Stimulated activated effector memory CD8-positive, alpha-beta T cell treated with anti-CD3 and anti-CD28 coated beads, Interleukin-12 subunit alpha, Interleukin-12 subunit beta, amount 100 ng/mL, for 72 hours (primary cell): ENCODE data around the gene HEPACAM2.

Experiments used
- ATAC-seq: fragments of 150-1000 bp; cut with Tn5 transposase; 2 replicates; pipeline ENCODE4 v1.10.0; 2021
- DNase-seq, 2 donors: peaks; one replicate each; pipeline ENCODE4 v3.0.0; 2021 to 2022; ENCODE audit warnings: low spot score in 2 of 2
- H3K27ac Mint-ChIP-seq: one replicate; pipeline ENCODE4 v1.8.0; 2022; ENCODE audit warnings: mild to moderate bottlenecking, mixed read lengths
- H3K36me3 Mint-ChIP-seq: one replicate; pipeline ENCODE4 v1.8.0; 2022; ENCODE audit warnings: mild to moderate bottlenecking, mixed read lengths
- H3K4me1 Mint-ChIP-seq: one replicate; pipeline ENCODE4 v1.8.0; 2022; ENCODE audit warnings: mixed read lengths
- H3K4me3 Mint-ChIP-seq: one replicate; pipeline ENCODE4 v1.8.0; 2022; ENCODE audit warnings: mild to moderate bottlenecking, mixed read lengths
- H3K9me3 Mint-ChIP-seq: one replicate; pipeline ENCODE4 v1.8.0; 2022; ENCODE audit warnings: mixed read lengths

Gene HEPACAM2

GRCh38 chr7:93226310-93226709, at the start of gene HEPACAM2:
TSS of gene HEPACAM2 (minus strand) at chr7:93226469.
- Mint-ChIP-seq H3K27ac (no peak within 1 kb of the TSS), H3K4me1 (no peaks in the 10 kb centered on the region)

GRCh38 chr7:93265220-93265619, 39.0 kb upstream of the HEPACAM2 start:
- Mint-ChIP-seq H3K36me3 (peaks cover 29% of the 10 kb centered on the region), H3K27ac (no peak overlapping the region), H3K4me3 (no peak overlapping the region), H3K9me3 (no peaks in the 10 kb centered on the region), H3K4me1 (no peaks in the 10 kb centered on the region)
- ATAC-seq (no peak), DNase-seq (no peak)

More at GRCh38 chr7:93226310-93226709, at the start of gene HEPACAM2:
- ATAC-seq = no peak
- Mint-ChIP-seq H3K36me3 (no peaks in the 10 kb centered on the region), H3K4me3 (no peak within 1 kb of the TSS), H3K9me3 (no peaks in the 10 kb centered on the region)
- DNase-seq = no peak

- H3K4me3 Mint-ChIP-seq = no peak overlapping the region
- no peak for ATAC-seq
- no peak overlapping the region for H3K27ac Mint-ChIP-seq
- DNase-seq = no peak
- peaks cover 31% of the 10 kb centered on the region for H3K36me3 Mint-ChIP-seq
- no peaks in the 10 kb centered on the region for H3K4me1 Mint-ChIP-seq
- no peaks in the 10 kb centered on the region for H3K9me3 Mint-ChIP-seq
These were observed 36.3 kb upstream of the HEPACAM2 start for GRCh38 chr7:93262535-93262934.

- Mint-ChIP-seq H3K27ac (no peak overlapping the region), H3K36me3 (peaks cover 39% of the 10 kb centered on the region), H3K4me1 (no peaks in the 10 kb centered on the region), H3K4me3 (no peak overlapping the region), H3K9me3 (no peaks in the 10 kb centered on the region)
- no peak for ATAC-seq
- no peak for DNase-seq
These were observed 32.4 kb upstream of the HEPACAM2 start for GRCh38 chr7:93258661-93259060.

- Mint-ChIP-seq H3K36me3 (peaks cover 5% of the 10 kb centered on the region), H3K9me3 (no peaks in the 10 kb centered on the region), H3K4me1 (peaks cover 11% of the 10 kb centered on the region), H3K27ac (no peak overlapping the region), H3K4me3 (no peak overlapping the region)
- DNase-seq = no peak
- ATAC-seq = no peak
These were observed 23.4 kb upstream of the HEPACAM2 start for GRCh38 chr7:93249491-93250148.

- H3K27ac Mint-ChIP-seq = no peak overlapping the region
These were observed 19.5 kb upstream of the HEPACAM2 start for GRCh38 chr7:93245525-93246432.

GRCh38 chr7:93242106-93242505, 15.8 kb upstream of the HEPACAM2 start:
- Mint-ChIP-seq H3K36me3 (peaks cover 15% of the 10 kb centered on the region), H3K4me3 (no peak overlapping the region), H3K4me1 (peaks cover 6% of the 10 kb centered on the region), H3K9me3 (no peaks in the 10 kb centered on the region), H3K27ac (no peak overlapping the region)
- ATAC-seq = no peak
- DNase-seq = no peak

More at GRCh38 chr7:93245525-93246432, 19.5 kb upstream of the HEPACAM2 start:
- ATAC-seq (peak; percentile 44), DNase-seq (no peak)
- Mint-ChIP-seq H3K36me3 (peaks cover 8% of the 10 kb centered on the region), H3K9me3 (no peaks in the 10 kb centered on the region), H3K4me1 (peaks cover 9% of the 10 kb centered on the region), H3K4me3 (peak overlapping the region; percentile 41)

- peaks cover 15% of the 10 kb centered on the region for H3K36me3 Mint-ChIP-seq
- H3K4me3 Mint-ChIP-seq = no peak overlapping the region
- no peaks in the 10 kb centered on the region for H3K9me3 Mint-ChIP-seq
- ATAC-seq (no peak), DNase-seq (no peak)
- H3K27ac Mint-ChIP-seq = no peak overlapping the region
- H3K4me1 Mint-ChIP-seq = peaks cover 3% of the 10 kb centered on the region
These were observed 13.6 kb upstream of the HEPACAM2 start for GRCh38 chr7:93239824-93240223.

GRCh38 chr7:93238748-93239147, 12.5 kb upstream of the HEPACAM2 start:
- DNase-seq (no peak), ATAC-seq (no peak)
- Mint-ChIP-seq H3K9me3 (no peaks in the 10 kb centered on the region), H3K4me3 (no peak overlapping the region), H3K4me1 (no peaks in the 10 kb centered on the region), H3K27ac (no peak overlapping the region), H3K36me3 (peaks cover 15% of the 10 kb centered on the region)

GRCh38 chr7:93238131-93238530, 11.9 kb upstream of the HEPACAM2 start:
- H3K27ac Mint-ChIP-seq = no peak overlapping the region
- no peak for DNase-seq
- peaks cover 15% of the 10 kb centered on the region for H3K36me3 Mint-ChIP-seq
- no peaks in the 10 kb centered on the region for H3K9me3 Mint-ChIP-seq
- no peaks in the 10 kb centered on the region for H3K4me1 Mint-ChIP-seq
- no peak for ATAC-seq
- H3K4me3 Mint-ChIP-seq = no peak overlapping the region

GRCh38 chr7:93235541-93235940, 9.3 kb upstream of the HEPACAM2 start:
- Mint-ChIP-seq H3K9me3 (no peaks in the 10 kb centered on the region), H3K27ac (no peak overlapping the region), H3K36me3 (peaks cover 5% of the 10 kb centered on the region), H3K4me1 (peaks cover 11% of the 10 kb centered on the region), H3K4me3 (no peak overlapping the region)
- no peak for DNase-seq
- ATAC-seq = no peak

GRCh38 chr7:93232673-93233018, 6.4 kb upstream of the HEPACAM2 start:
- peaks cover 11% of the 10 kb centered on the region for H3K4me1 Mint-ChIP-seq
- DNase-seq (no peak), ATAC-seq (peak; percentile 0)
- H3K9me3 Mint-ChIP-seq = no peaks in the 10 kb centered on the region
- H3K27ac Mint-ChIP-seq = peak overlapping the region; percentile 91
- H3K36me3 Mint-ChIP-seq = no peaks in the 10 kb centered on the region
- peak overlapping the region; percentile 92 for H3K4me3 Mint-ChIP-seq

- Mint-ChIP-seq H3K4me1 (peaks cover 11% of the 10 kb centered on the region), H3K36me3 (no peaks in the 10 kb centered on the region), H3K9me3 (no peaks in the 10 kb centered on the region), H3K27ac (peak within 1 kb of the TSS; percentile 91), H3K4me3 (peak within 1 kb of the TSS; percentile 92)
- DNase-seq (peak; percentile 90 to 94), ATAC-seq (peak; percentile 100)
These were observed 5.8 kb upstream of the HEPACAM2 start, which contains the start of gene VPS50 for GRCh38 chr7:93231799-93232672. TSS of gene VPS50 (plus strand) at chr7:93232366. CDS start at chr7:93232468, 102 bp downstream.

GRCh38 chr7:93231259-93231658, 5.0 kb upstream of the HEPACAM2 start:
- Mint-ChIP-seq H3K9me3 (no peaks in the 10 kb centered on the region), H3K4me3 (peak overlapping the region; percentile 92), H3K4me1 (peaks cover 11% of the 10 kb centered on the region), H3K36me3 (no peaks in the 10 kb centered on the region), H3K27ac (peak overlapping the region; percentile 91)
- ATAC-seq (no peak), DNase-seq (no peak)

- Mint-ChIP-seq H3K27ac (no peak overlapping the region), H3K36me3 (no peaks in the 10 kb centered on the region), H3K4me3 (no peak overlapping the region), H3K4me1 (peaks cover 11% of the 10 kb centered on the region), H3K9me3 (no peaks in the 10 kb centered on the region)
- no peak for ATAC-seq
- DNase-seq = no peak
These were observed 2.0 kb upstream of the HEPACAM2 start for GRCh38 chr7:93228302-93228701.
